ENCODE results near the gene CETN1. TPM values are rescaled to one million over a fixed set of nuclear protein-coding genes. Genes with fewer than 3 reads are reported as not detected.

The CETN1 gene
- total RNA-seq, 2 experiments from 2014 or later = not detected

- Mint-ChIP-seq H3K27ac (no peak overlapping the region), H3K27me3 (peaks cover 1% of the 10 kb centered on the region), H3K4me1 (no peaks in the 10 kb centered on the region), H3K4me3 (no peak overlapping the region), H3K36me3 (ENCODE audit: low read depth) (no peaks in the 10 kb centered on the region), H3K9me3 (ENCODE audit: low read depth) (no peaks in the 10 kb centered on the region)
- DNase-seq (no peak), ATAC-seq (no peak)
- intact Hi-C loops (cut with DNase I, micrococcal nuclease) = no loop called here
- ChIA-PET POLR2A (no interaction called here), CTCF (no interaction called here)
Measured at GRCh38 chr18:614193-614592, 34.0 kb downstream of the CETN1 start.

- H3K4me1 Mint-ChIP-seq = no peaks in the 10 kb centered on the region
- no peaks in the 10 kb centered on the region for H3K9me3 Mint-ChIP-seq (ENCODE audit: low read depth)
- DNase-seq (no peak), ATAC-seq (no peak)
- intact Hi-C loops (cut with DNase I, micrococcal nuclease) = loop anchor here in 1 of 2 experiments (5.0 kb wide), 1 partner anchor 328 kb away; no protein-coding TSS in a partner anchor
- peaks cover 1% of the 10 kb centered on the region for H3K27me3 Mint-ChIP-seq
- no peak overlapping the region for H3K4me3 Mint-ChIP-seq
- POLR2A ChIA-PET = no interaction called here
- CTCF ChIA-PET = interaction anchor here (1.3 to 2.4 kb wide), 5 partner anchors 9 to 346 kb away, joined by 4 to 8 read pairs (median 6); no protein-coding TSS in a partner anchor
- no peaks in the 10 kb centered on the region for H3K36me3 Mint-ChIP-seq (ENCODE audit: low read depth)
- no peak overlapping the region for H3K27ac Mint-ChIP-seq
Measured at GRCh38 chr18:615092-615521, 34.9 kb downstream of the CETN1 start.

GRCh38 chr18:615773-616172 is 35.6 kb downstream of the CETN1 start:
- ATAC-seq (no peak), DNase-seq (no peak)
- Mint-ChIP-seq H3K4me3 (no peak overlapping the region), H3K9me3 (ENCODE audit: low read depth) (no peaks in the 10 kb centered on the region), H3K27ac (no peak overlapping the region), H3K36me3 (ENCODE audit: low read depth) (no peaks in the 10 kb centered on the region), H3K27me3 (peaks cover 1% of the 10 kb centered on the region), H3K4me1 (no peaks in the 10 kb centered on the region)
- ChIA-PET POLR2A (no interaction called here), CTCF (interaction anchor here (1.3 to 2.4 kb wide), 5 partner anchors 8 to 346 kb away, joined by 4 to 8 read pairs (median 6); no protein-coding TSS in a partner anchor)
- intact Hi-C loops (cut with DNase I, micrococcal nuclease) = loop anchor here in 1 of 2 experiments (2.0 to 5.0 kb wide), 2 partner anchors 19 to 328 kb away; partner anchors contain the start of gene CLUL1

GRCh38 chr18:616380-616995 is 36.3 kb downstream of the CETN1 start:
- POLR2A ChIA-PET = no interaction called here
- H3K9me3 Mint-ChIP-seq (ENCODE audit: low read depth) = no peaks in the 10 kb centered on the region
- intact Hi-C loops (cut with DNase I, micrococcal nuclease) = loop anchor here in 1 of 2 experiments (2.0 to 5.0 kb wide), 2 partner anchors 20 to 329 kb away; partner anchors contain the start of gene CLUL1
- H3K27me3 Mint-ChIP-seq = peaks cover 1% of the 10 kb centered on the region
- no peak overlapping the region for H3K27ac Mint-ChIP-seq
- H3K4me3 Mint-ChIP-seq = no peak overlapping the region
- no peaks in the 10 kb centered on the region for H3K36me3 Mint-ChIP-seq (ENCODE audit: low read depth)
- DNase-seq = no peak
- no peak for ATAC-seq
- CTCF ChIA-PET = interaction anchor here (0.6 to 2.4 kb wide), 4 partner anchors 7 to 345 kb away, joined by 3 to 8 read pairs (median 6); no protein-coding TSS in a partner anchor
- no peaks in the 10 kb centered on the region for H3K4me1 Mint-ChIP-seq

GRCh38 chr18:617970-618504 is 37.9 kb downstream of the CETN1 start:
- H3K4me1 Mint-ChIP-seq = no peaks in the 10 kb centered on the region

GRCh38 chr18:618618-619017 is 38.4 kb downstream of the CETN1 start:
- H3K36me3 Mint-ChIP-seq (ENCODE audit: low read depth) = no peaks in the 10 kb centered on the region
- ChIA-PET CTCF (interaction anchor here (0.9 to 1.4 kb wide), 2 partner anchors 19 to 21 kb away, joined by 3 to 5 read pairs; no protein-coding TSS in a partner anchor), POLR2A (no interaction called here)
- intact Hi-C loops (cut with DNase I, micrococcal nuclease) = loop anchor here in 1 of 2 experiments (5.0 kb wide), 1 partner anchor 331 kb away; no protein-coding TSS in a partner anchor
- DNase-seq = no peak
- H3K27ac Mint-ChIP-seq = no peak overlapping the region
- H3K4me3 Mint-ChIP-seq = no peak overlapping the region
- no peak for ATAC-seq
- no peaks in the 10 kb centered on the region for H3K9me3 Mint-ChIP-seq (ENCODE audit: low read depth)
- H3K27me3 Mint-ChIP-seq = peaks cover 3% of the 10 kb centered on the region
- H3K4me1 Mint-ChIP-seq = no peaks in the 10 kb centered on the region

More at GRCh38 chr18:617970-618504, 37.9 kb downstream of the CETN1 start:
- DNase-seq (no peak), ATAC-seq (no peak)
- no peaks in the 10 kb centered on the region for H3K9me3 Mint-ChIP-seq (ENCODE audit: low read depth)
- H3K27ac Mint-ChIP-seq = no peak overlapping the region
- intact Hi-C loops (cut with DNase I, micrococcal nuclease) = loop anchor here in 1 of 2 experiments (2.0 to 5.0 kb wide), 2 partner anchors 21 to 331 kb away; partner anchors contain the start of gene CLUL1
- ChIA-PET CTCF (interaction anchor here (0.9 to 1.4 kb wide), 2 partner anchors 19 to 20 kb away, joined by 3 to 5 read pairs; no protein-coding TSS in a partner anchor), POLR2A (no interaction called here)
- H3K27me3 Mint-ChIP-seq = peaks cover 3% of the 10 kb centered on the region
- H3K36me3 Mint-ChIP-seq (ENCODE audit: low read depth) = no peaks in the 10 kb centered on the region
- no peak overlapping the region for H3K4me3 Mint-ChIP-seq

- POLR2A ChIA-PET = no interaction called here
Measured at GRCh38 chr18:621291-622043, 41.3 kb downstream of the CETN1 start.

GRCh38 chr18:622289-622688 is 42.1 kb downstream of the CETN1 start:
- ChIA-PET POLR2A (no interaction called here), CTCF (interaction anchor here (1.3 to 1.7 kb wide), 3 partner anchors 15 to 217 kb away, joined by 4 to 5 read pairs (median 5); no protein-coding TSS in a partner anchor)
- ATAC-seq = no peak
- Mint-ChIP-seq H3K4me1 (no peaks in the 10 kb centered on the region), H3K27me3 (peaks cover 2% of the 10 kb centered on the region), H3K4me3 (no peak overlapping the region), H3K9me3 (ENCODE audit: low read depth) (no peaks in the 10 kb centered on the region), H3K27ac (no peak overlapping the region), H3K36me3 (ENCODE audit: low read depth) (no peaks in the 10 kb centered on the region)
- no peak for DNase-seq
- intact Hi-C loops (cut with DNase I, micrococcal nuclease) = no loop called here

More at GRCh38 chr18:621291-622043, 41.3 kb downstream of the CETN1 start:
- DNase-seq (no peak), ATAC-seq (no peak)
- CTCF ChIA-PET = interaction anchor here (1.1 to 1.8 kb wide), 6 partner anchors 14 to 221 kb away, joined by 3 to 5 read pairs (median 4); no protein-coding TSS in a partner anchor
- H3K4me3 Mint-ChIP-seq = no peak overlapping the region
- no peaks in the 10 kb centered on the region for H3K9me3 Mint-ChIP-seq (ENCODE audit: low read depth)
- intact Hi-C loops (cut with DNase I, micrococcal nuclease) = no loop called here
- no peaks in the 10 kb centered on the region for H3K4me1 Mint-ChIP-seq
- peaks cover 3% of the 10 kb centered on the region for H3K27me3 Mint-ChIP-seq
- H3K36me3 Mint-ChIP-seq (ENCODE audit: low read depth) = no peaks in the 10 kb centered on the region
- H3K27ac Mint-ChIP-seq = no peak overlapping the region

- CTCF ChIA-PET = interaction anchor here (0.6 to 5.1 kb wide), 18 partner anchors 8 to 328 kb away, joined by 3 to 57 read pairs (median 4); partner anchors contain the start of gene TYMS
- no peaks in the 10 kb centered on the region for H3K4me1 Mint-ChIP-seq
- DNase-seq (peak; percentile 81), ATAC-seq (peak; percentile 83)
- no peaks in the 10 kb centered on the region for H3K9me3 Mint-ChIP-seq (ENCODE audit: low read depth)
- H3K27ac Mint-ChIP-seq = peak overlapping the region; percentile 10
- peaks cover 2% of the 10 kb centered on the region for H3K27me3 Mint-ChIP-seq
- POLR2A ChIA-PET = no interaction called here
- no peaks in the 10 kb centered on the region for H3K36me3 Mint-ChIP-seq (ENCODE audit: low read depth)
- intact Hi-C loops (cut with DNase I, micrococcal nuclease) = loop anchor here (1.0 to 2.0 kb wide), 3 partner anchors 207 to 215 kb away; no protein-coding TSS in a partner anchor
- H3K4me3 Mint-ChIP-seq = no peak overlapping the region
Measured at GRCh38 chr18:623761-624620, 43.8 kb downstream of the CETN1 start.

GRCh38 chr18:627231-627630 is 47.1 kb downstream of the CETN1 start:
- ChIA-PET POLR2A (no interaction called here), CTCF (interaction anchor here (0.9 to 5.1 kb wide), 6 partner anchors 11 to 212 kb away, joined by 3 to 57 read pairs (median 4); no protein-coding TSS in a partner anchor)
- peaks cover 8% of the 10 kb centered on the region for H3K27me3 Mint-ChIP-seq
- intact Hi-C loops (cut with DNase I, micrococcal nuclease) = no loop called here
- peaks cover 4% of the 10 kb centered on the region for H3K4me1 Mint-ChIP-seq
- H3K4me3 Mint-ChIP-seq = no peak overlapping the region
- ATAC-seq = no peak
- H3K9me3 Mint-ChIP-seq (ENCODE audit: low read depth) = peaks cover 3% of the 10 kb centered on the region
- H3K36me3 Mint-ChIP-seq (ENCODE audit: low read depth) = no peaks in the 10 kb centered on the region
- DNase-seq = no peak
- no peak overlapping the region for H3K27ac Mint-ChIP-seq

Measured in activated CD4-positive, alpha-beta T cell treated with anti-CD3 and anti-CD28 coated beads for 36 hours (primary cell).